Esophagus squamous epithelium (tissue), 5 donors: ENCODE data around the gene TCAP. TPM values are rescaled to one million over a fixed set of nuclear protein-coding genes. Genes with fewer than 3 reads are reported as not detected.
A peak's percentile ranks its signal among the peaks of the same experiment; 100 is the strongest.
"Not testable (repeated sequence)": the region's sequence is repeated elsewhere in the genome, so short reads cannot be mapped to it uniquely, and the experiment has no call there.

Experiments
- DNase-seq: peaks from one replicate; lab custom pipeline; 2025; lab: John Stamatoyannopoulos, UW
- H3K27ac ChIP-seq, 4 donors: fragments of 200-600 bp; sonication (generic); one replicate each; pipeline ENCODE4 v1.5.1; 2016 to 2019; ENCODE audit warnings: mild to moderate bottlenecking in 1 of 4
- H3K27me3 ChIP-seq, 4 donors: fragments of 200-600 bp; sonication (generic); 1 replicate in 3 of 4; 2 replicates in 1 of 4; pipeline versions ENCODE4 v1.5.1 to v1.6.0; 2017 to 2021; ENCODE audit warnings: antibody characterized with exemption in 1 of 4
- H3K36me3 ChIP-seq, 3 donors: fragments of 200-600 bp; sonication (generic); one replicate each; pipeline ENCODE4 v1.5.1; 2016 to 2019
- H3K4me1 ChIP-seq, 3 donors: fragments of 200-600 bp; sonication (generic); one replicate each; pipeline ENCODE4 v1.5.1; 2017 to 2019
- H3K4me3 ChIP-seq, 4 donors: fragments of 200-600 bp; sonication (generic); 1 replicate in 3 of 4; 2 replicates in 1 of 4; pipeline ENCODE4 v1.5.1; 2016 to 2019; ENCODE audit warnings: mild to moderate bottlenecking in 2 of 4, moderate library complexity in 1 of 4
- H3K9me3 ChIP-seq, 3 donors: fragments of 200-600 bp; sonication (generic); one replicate each; pipeline ENCODE4 v1.5.1; 2016 to 2019
- CTCF ChIP-seq, 6 experiments: fragments of 450-650 bp in 4 of 6; fragments of 200-600 bp in 2 of 6; sonication (generic) in 2 of 6; IDR thresholded peaks; one replicate each; pipeline ENCODE4 v1.5.1; 2016 to 2019; ENCODE audit warnings: antibody characterized with exemption in 6 of 6, mild to moderate bottlenecking in 4 of 6, moderate library complexity in 4 of 6
- POLR2A ChIP-seq, 4 donors: fragments of 450-650 bp; IDR thresholded peaks; one replicate each; pipeline ENCODE4 v1.6.1; 2017; ENCODE audit warnings: antibody characterized with exemption in 4 of 4, mild to moderate bottlenecking in 4 of 4, moderate library complexity in 3 of 4
- WGBS, 2 donors: methylation state at CpG; one replicate each; pipeline ENCODE4 v1.1.5; 2018; 5-methylcytosine and 5-hydroxymethylcytosine counted together
- intact Hi-C: fragments of 100-400 bp; cut with DNase I; formaldehyde crosslinking; loops from one replicate; pipeline ENCODE4 v1.15.0; 2022
- total RNA-seq, 4 donors: library from RNA; depleted of rRNA; stranded (reverse); fragments of >200 nt; gene quantifications; one replicate each; pipeline ENCODE4 v1.1.0, GENCODE V29; 2016
- donor health status: DM: yes; HTN: yes; CAD: no.

TCAP gene
- total RNA-seq, 4 donors from 2014 or later: 0.11 to 0.57 (median 0.29) TPM

- H3K9me3 ChIP-seq: no peaks in the 10 kb centered on the region
- no peak for TF ChIP-seq CTCF (IDR thresholded peaks at IDR 0.05)
- TF ChIP-seq POLR2A (IDR thresholded peaks at IDR 0.05): no peak
- H3K4me1 ChIP-seq: peaks cover 23 to 39% (median 24%) of the 10 kb centered on the region in 3 donors
- intact Hi-C loops: no loop called here
- H3K36me3 ChIP-seq: no peaks in the 10 kb centered on the region
- WGBS, 2 donors: 91 to 92% methylated on average over 4 to 5 of the region's 5 CpGs
- DNase-seq: no peak
- H3K27me3 ChIP-seq: peaks cover 0 to 21% (median 0%) of the 10 kb centered on the region in 4 donors
- H3K4me3 ChIP-seq: no peak overlapping the region
- no peak overlapping the region for H3K27ac ChIP-seq
Measured at GRCh38 chr17:39697961-39698360, 32.8 kb downstream of the TCAP start.

- Histone ChIP-seq H3K27ac (peak overlapping the region; percentile 89 to 97 (median 96)), H3K4me3 (peak overlapping the region; percentile 83 to 92 (median 88)), H3K4me1 (peaks cover 30 to 52% (median 32%) of the 10 kb centered on the region in 3 donors), H3K27me3 (peaks cover 0 to 21% (median 0%) of the 10 kb centered on the region in 4 donors)
- 43 to 44% methylated on average over 11 of the region's 11 CpGs for WGBS, 2 donors
- DNase-seq, H3K36me3 ChIP-seq, intact Hi-C loops, H3K9me3 ChIP-seq: not testable (repeated sequence)
Measured at GRCh38 chr17:39699157-39699817, 34.1 kb downstream of the TCAP start.

- peaks cover 0 to 21% (median 0%) of the 10 kb centered on the region in 4 donors for H3K27me3 ChIP-seq
- peak within 1 kb of the TSS; percentile 83 to 92 (median 88) for H3K4me3 ChIP-seq
- no peaks in the 10 kb centered on the region for H3K9me3 ChIP-seq
- DNase-seq: no peak
- WGBS, 2 donors: 11 to 14% methylated on average over 11 to 20 of the region's 20 CpGs
- intact Hi-C loops: no loop called here
- peaks cover 35 to 57% (median 37%) of the 10 kb centered on the region in 3 donors for H3K4me1 ChIP-seq
- TF ChIP-seq CTCF (IDR thresholded peaks at IDR 0.05) (no peak), POLR2A (IDR thresholded peaks at IDR 0.05) (peak in 3 of 4 donors; percentile 73 to 84 (median 82))
- H3K27ac ChIP-seq: peak within 1 kb of the TSS; percentile 89 to 97 (median 96)
- H3K36me3 ChIP-seq: no peaks in the 10 kb centered on the region
Measured at GRCh38 chr17:39699818-39700147, 34.6 kb downstream of the TCAP start, which contains the start of gene ERBB2. Gene ERBB2, plus strand, starts transcription at chr17:39700064. Its CDS starts 175 bp downstream, at chr17:39700239.

GRCh38 chr17:39700148-39700987 lies 35.2 kb downstream of the TCAP start:
- TF ChIP-seq CTCF (IDR thresholded peaks at IDR 0.05) (no peak), POLR2A (IDR thresholded peaks at IDR 0.05) (no peak)
- H3K4me1 ChIP-seq: peaks cover 41 to 63% (median 43%) of the 10 kb centered on the region in 3 donors
- intact Hi-C loops: no loop called here
- no peaks in the 10 kb centered on the region for H3K36me3 ChIP-seq
- H3K9me3 ChIP-seq: no peaks in the 10 kb centered on the region
- peak overlapping the region; percentile 83 to 92 (median 88) for H3K4me3 ChIP-seq
- DNase-seq: no peak
- peak overlapping the region; percentile 89 to 97 (median 96) for H3K27ac ChIP-seq
- H3K27me3 ChIP-seq: peaks cover 0 to 21% (median 0%) of the 10 kb centered on the region in 4 donors
- 3 to 6% methylated on average over 13 to 23 of the region's 57 CpGs for WGBS, 2 donors

GRCh38 chr17:39701012-39701783 lies 36.0 kb downstream of the TCAP start:
- Histone ChIP-seq H3K9me3 (no peaks in the 10 kb centered on the region), H3K36me3 (no peaks in the 10 kb centered on the region), H3K4me3 (peak overlapping the region; percentile 83 to 92 (median 88)), H3K27me3 (peaks cover 0 to 21% (median 0%) of the 10 kb centered on the region in 4 donors), H3K27ac (peak overlapping the region; percentile 89 to 97 (median 96)), H3K4me1 (peaks cover 43 to 71% (median 47%) of the 10 kb centered on the region in 3 donors)
- no peak for DNase-seq
- 21 to 28% methylated on average over 9 to 10 of the region's 10 CpGs for WGBS, 2 donors
- intact Hi-C loops: no loop called here
- TF ChIP-seq CTCF (IDR thresholded peaks at IDR 0.05) (no peak), POLR2A (IDR thresholded peaks at IDR 0.05) (no peak)
